Measurements from ENCODE around the gene RIMS4.

Gene RIMS4

GRCh38 chr20:44759595-44759994 lies 50.8 kb downstream of the RIMS4 start:
- no peak for TF ChIP-seq CTCF (IDR thresholded peaks at IDR 0.05; ENCODE audit: borderline replicate concordance, insufficient read depth, low read depth, low read length)
- no peak overlapping the region for H3K4me3 ChIP-seq (ENCODE audit: low read depth, low read length)

- no peak overlapping the region for H3K4me3 ChIP-seq (ENCODE audit: low read depth, low read length)
- no peak for TF ChIP-seq CTCF (IDR thresholded peaks at IDR 0.05; ENCODE audit: borderline replicate concordance, insufficient read depth, low read depth, low read length)
Measured at GRCh38 chr20:44758247-44759101, 51.9 kb downstream of the RIMS4 start.

- no peak for TF ChIP-seq CTCF (IDR thresholded peaks at IDR 0.05; ENCODE audit: borderline replicate concordance, insufficient read depth, low read depth, low read length)
- H3K4me3 ChIP-seq (ENCODE audit: low read depth, low read length), result no peak overlapping the region
Measured at GRCh38 chr20:44756956-44757355, 53.4 kb downstream of the RIMS4 start.

GRCh38 chr20:44756011-44756688 lies 54.2 kb downstream of the RIMS4 start:
- H3K4me3 ChIP-seq (ENCODE audit: low read depth, low read length), result no peak overlapping the region
- TF ChIP-seq CTCF (IDR thresholded peaks at IDR 0.05; ENCODE audit: borderline replicate concordance, insufficient read depth, low read depth, low read length), result no peak

- no peak overlapping the region for H3K4me3 ChIP-seq (ENCODE audit: low read depth, low read length)
- TF ChIP-seq CTCF (IDR thresholded peaks at IDR 0.05; ENCODE audit: borderline replicate concordance, insufficient read depth, low read depth, low read length), result no peak
Measured at GRCh38 chr20:44754554-44754953, 55.8 kb downstream of the RIMS4 start.

- TF ChIP-seq CTCF (IDR thresholded peaks at IDR 0.05; ENCODE audit: borderline replicate concordance, insufficient read depth, low read depth, low read length), result no peak
- no peak overlapping the region for H3K4me3 ChIP-seq (ENCODE audit: low read depth, low read length)
Measured at GRCh38 chr20:44752099-44752931, 58.0 kb downstream of the RIMS4 start.
